Adrenal gland (tissue), 5 donors: ENCODE results near the gene RNLS.

Experiments
- CTCF ChIP-seq, 6 experiments: fragments of 450-650 bp in 4 of 6; fragments of 200-600 bp in 2 of 6; sonication (generic) in 1 of 6; IDR thresholded peaks; 1 replicate in 5 of 6; 2 replicates in 1 of 6; pipeline versions ENCODE4 v1.5.1 to v1.8.0; 2016 to 2021; ENCODE audit warnings: antibody characterized with exemption in 6 of 6, mild to moderate bottlenecking in 2 of 6, moderate library complexity in 1 of 6
- POLR2A ChIP-seq, 2 donors: fragments of 450-650 bp; IDR thresholded peaks; one replicate each; pipeline ENCODE4 v1.6.1; 2017; ENCODE audit warnings: antibody characterized with exemption in 2 of 2, mild to moderate bottlenecking in 2 of 2, moderate library complexity in 1 of 2
- donor health status: DM: no; HTN: no; CAD: no.

DNA sequence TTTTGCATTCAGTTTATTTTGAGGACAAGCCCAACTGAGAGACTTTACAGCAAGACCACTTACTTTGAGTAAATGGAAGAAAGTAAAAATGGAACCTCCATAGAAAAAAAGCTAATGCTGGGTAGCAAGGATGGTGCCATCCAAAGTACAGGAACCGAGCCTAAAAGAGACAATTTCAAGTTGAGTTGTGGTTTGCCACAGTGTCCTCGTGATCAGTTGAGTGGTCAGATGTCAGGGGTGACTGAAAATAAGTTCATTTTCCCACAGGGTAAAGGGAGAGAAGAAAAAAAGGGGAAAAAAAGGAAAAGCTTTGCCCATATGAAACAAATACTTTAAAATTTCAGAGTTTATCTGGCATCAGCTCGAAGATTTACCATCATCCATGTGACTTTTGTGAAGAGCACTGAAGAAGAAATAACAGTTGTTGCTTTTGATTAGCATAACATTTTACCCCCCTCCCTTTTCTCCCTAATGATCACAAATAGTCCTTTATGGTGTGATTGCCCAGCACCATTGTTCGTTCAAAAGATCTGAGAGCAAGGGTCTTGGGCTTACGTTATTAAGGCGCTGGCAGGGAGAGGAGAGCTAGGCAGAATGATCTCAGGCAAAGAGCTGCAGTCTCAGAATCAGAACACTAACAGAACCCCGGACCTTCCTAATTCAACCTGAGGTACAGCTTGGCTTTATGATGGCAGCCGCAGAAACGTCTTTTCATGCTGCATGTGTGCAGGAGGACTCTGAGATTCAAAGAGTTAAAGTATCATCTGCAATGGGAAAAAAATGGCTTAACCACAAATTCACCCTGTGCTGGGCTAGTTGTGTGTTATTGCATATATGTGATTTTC lies 338.1 kb downstream of the RNLS start:
- TF ChIP-seq CTCF (IDR thresholded peaks at IDR 0.05) (no peak), POLR2A (IDR thresholded peaks at IDR 0.05) (no peak)
